ENCODE data around the gene ARF1.
A peak's percentile ranks its signal among the peaks of the same experiment; 100 is the strongest.

ARF1 gene

GRCh38 chr1:228125185-228125584 is 42.7 kb downstream of the ARF1 start:
- H3K27me3 ChIP-seq (ENCODE audit: insufficient read depth, low read length) = peaks cover 14% of the 10 kb centered on the region; the same call in 1 of the 2 replicates
- H3K27ac ChIP-seq (ENCODE audit: low read depth, low read length) = no peak overlapping the region
- H3K4me3 ChIP-seq (ENCODE audit: low read depth, low read length) = no peak overlapping the region
- no peaks in the 10 kb centered on the region for H3K36me3 ChIP-seq (ENCODE audit: insufficient read depth, low read length)
- H3K79me2 ChIP-seq (ENCODE audit: control insufficient read depth, insufficient read depth, low read length, unreplicated experiment) = no peaks in the 10 kb centered on the region
- no peak overlapping the region for H2AFZ ChIP-seq (ENCODE audit: low read length, unreplicated experiment)
- no peaks in the 10 kb centered on the region for H3K4me1 ChIP-seq (ENCODE audit: control insufficient read depth, insufficient read depth, low read length, unreplicated experiment)

GRCh38 chr1:228131766-228132165 is 49.3 kb downstream of the ARF1 start:
- Histone ChIP-seq H3K27ac (ENCODE audit: low read depth, low read length) (no peak overlapping the region), H3K4me3 (ENCODE audit: low read depth, low read length) (no peak overlapping the region), H2AFZ (ENCODE audit: low read length, unreplicated experiment) (no peak overlapping the region), H3K36me3 (ENCODE audit: insufficient read depth, low read length) (no peaks in the 10 kb centered on the region), H3K27me3 (ENCODE audit: insufficient read depth, low read length) (peaks cover 34% of the 10 kb centered on the region), H3K79me2 (ENCODE audit: control insufficient read depth, insufficient read depth, low read length, unreplicated experiment) (no peaks in the 10 kb centered on the region), H3K4me1 (ENCODE audit: control insufficient read depth, insufficient read depth, low read length, unreplicated experiment) (no peaks in the 10 kb centered on the region)

GRCh38 chr1:228134591-228134990 is 52.1 kb downstream of the ARF1 start:
- no peak overlapping the region for H2AFZ ChIP-seq (ENCODE audit: low read length, unreplicated experiment)
- no peaks in the 10 kb centered on the region for H3K36me3 ChIP-seq (ENCODE audit: insufficient read depth, low read length)
- H3K27me3 ChIP-seq (ENCODE audit: insufficient read depth, low read length) = peaks cover 42% of the 10 kb centered on the region
- H3K4me3 ChIP-seq (ENCODE audit: low read depth, low read length) = no peak overlapping the region
- no peaks in the 10 kb centered on the region for H3K79me2 ChIP-seq (ENCODE audit: control insufficient read depth, insufficient read depth, low read length, unreplicated experiment)
- no peak overlapping the region for H3K27ac ChIP-seq (ENCODE audit: low read depth, low read length)
- no peaks in the 10 kb centered on the region for H3K4me1 ChIP-seq (ENCODE audit: control insufficient read depth, insufficient read depth, low read length, unreplicated experiment)

- no peak overlapping the region for H3K27ac ChIP-seq (ENCODE audit: low read depth, low read length)
- no peak overlapping the region for H2AFZ ChIP-seq (ENCODE audit: low read length, unreplicated experiment)
- peaks cover 1% of the 10 kb centered on the region for H3K4me1 ChIP-seq (ENCODE audit: control insufficient read depth, insufficient read depth, low read length, unreplicated experiment)
- H3K4me3 ChIP-seq (ENCODE audit: low read depth, low read length) = no peak overlapping the region
- peaks cover 42% of the 10 kb centered on the region for H3K27me3 ChIP-seq (ENCODE audit: insufficient read depth, low read length)
- H3K36me3 ChIP-seq (ENCODE audit: insufficient read depth, low read length) = no peaks in the 10 kb centered on the region
- H3K79me2 ChIP-seq (ENCODE audit: control insufficient read depth, insufficient read depth, low read length, unreplicated experiment) = peaks cover 16% of the 10 kb centered on the region
Observed at GRCh38 chr1:228136901-228137300, 54.4 kb downstream of the ARF1 start.

GRCh38 chr1:228139406-228139930 is 57.0 kb downstream of the ARF1 start:
- Histone ChIP-seq H3K79me2 (ENCODE audit: control insufficient read depth, insufficient read depth, low read length, unreplicated experiment) (peaks cover 42% of the 10 kb centered on the region), H3K27me3 (ENCODE audit: insufficient read depth, low read length) (peaks cover 32% of the 10 kb centered on the region), H3K27ac (ENCODE audit: low read depth, low read length) (peak overlapping the region; percentile 67), H3K4me1 (ENCODE audit: control insufficient read depth, insufficient read depth, low read length, unreplicated experiment) (peaks cover 19% of the 10 kb centered on the region), H3K4me3 (ENCODE audit: low read depth, low read length) (peak overlapping the region; percentile 86), H2AFZ (ENCODE audit: low read length, unreplicated experiment) (peak overlapping the region; percentile 47), H3K36me3 (ENCODE audit: insufficient read depth, low read length) (no peaks in the 10 kb centered on the region)

GRCh38 chr1:228139931-228140723 is 57.6 kb downstream of the ARF1 start, which contains the start of gene GUK1:
Gene GUK1 (plus strand): TSS chr1:228140279. CDS start chr1:228140303, 24 bp downstream.
- H3K27ac ChIP-seq (ENCODE audit: low read depth, low read length) = peak within 1 kb of the TSS; percentile 91
- peaks cover 19% of the 10 kb centered on the region for H3K4me1 ChIP-seq (ENCODE audit: control insufficient read depth, insufficient read depth, low read length, unreplicated experiment)
- peaks cover 25% of the 10 kb centered on the region for H3K27me3 ChIP-seq (ENCODE audit: insufficient read depth, low read length)
- peak within 1 kb of the TSS; percentile 47 for H2AFZ ChIP-seq (ENCODE audit: low read length, unreplicated experiment)
- H3K79me2 ChIP-seq (ENCODE audit: control insufficient read depth, insufficient read depth, low read length, unreplicated experiment) = peaks cover 48% of the 10 kb centered on the region
- H3K4me3 ChIP-seq (ENCODE audit: low read depth, low read length) = peak within 1 kb of the TSS; percentile 86
- H3K36me3 ChIP-seq (ENCODE audit: insufficient read depth, low read length) = no peaks in the 10 kb centered on the region

- Histone ChIP-seq H3K4me1 (ENCODE audit: control insufficient read depth, insufficient read depth, low read length, unreplicated experiment) (peaks cover 19% of the 10 kb centered on the region), H3K79me2 (ENCODE audit: control insufficient read depth, insufficient read depth, low read length, unreplicated experiment) (peaks cover 55% of the 10 kb centered on the region), H3K27me3 (ENCODE audit: insufficient read depth, low read length) (peaks cover 19% of the 10 kb centered on the region), H3K36me3 (ENCODE audit: insufficient read depth, low read length) (no peaks in the 10 kb centered on the region), H3K27ac (ENCODE audit: low read depth, low read length) (peak overlapping the region; percentile 91), H2AFZ (ENCODE audit: low read length, unreplicated experiment) (no peak overlapping the region), H3K4me3 (ENCODE audit: low read depth, low read length) (peak overlapping the region; percentile 86)
Observed at GRCh38 chr1:228140724-228141225, 58.3 kb downstream of the ARF1 start.

- Histone ChIP-seq H2AFZ (ENCODE audit: low read length, unreplicated experiment) (no peak overlapping the region), H3K4me3 (ENCODE audit: low read depth, low read length) (peak overlapping the region; percentile 86), H3K79me2 (ENCODE audit: control insufficient read depth, insufficient read depth, low read length, unreplicated experiment) (peaks cover 61% of the 10 kb centered on the region), H3K27ac (ENCODE audit: low read depth, low read length) (peak overlapping the region; percentile 91), H3K27me3 (ENCODE audit: insufficient read depth, low read length) (peaks cover 12% of the 10 kb centered on the region), H3K4me1 (ENCODE audit: control insufficient read depth, insufficient read depth, low read length, unreplicated experiment) (peaks cover 19% of the 10 kb centered on the region), H3K36me3 (ENCODE audit: insufficient read depth, low read length) (no peaks in the 10 kb centered on the region)
Observed at GRCh38 chr1:228141226-228142044, 58.9 kb downstream of the ARF1 start.

- Histone ChIP-seq H2AFZ (ENCODE audit: low read length, unreplicated experiment) (no peak overlapping the region), H3K27me3 (ENCODE audit: insufficient read depth, low read length) (peaks cover 4% of the 10 kb centered on the region; the same call in 1 of the 2 replicates), H3K36me3 (ENCODE audit: insufficient read depth, low read length) (no peaks in the 10 kb centered on the region), H3K4me1 (ENCODE audit: control insufficient read depth, insufficient read depth, low read length, unreplicated experiment) (peaks cover 19% of the 10 kb centered on the region), H3K4me3 (ENCODE audit: low read depth, low read length) (peak overlapping the region; percentile 86), H3K79me2 (ENCODE audit: control insufficient read depth, insufficient read depth, low read length, unreplicated experiment) (peaks cover 69% of the 10 kb centered on the region), H3K27ac (ENCODE audit: low read depth, low read length) (peak overlapping the region; percentile 91)
Observed at GRCh38 chr1:228142155-228142691, 59.7 kb downstream of the ARF1 start.

GRCh38 chr1:228142701-228143136 is 60.2 kb downstream of the ARF1 start:
- H3K27ac ChIP-seq (ENCODE audit: low read depth, low read length) = no peak overlapping the region
- peaks cover 19% of the 10 kb centered on the region for H3K4me1 ChIP-seq (ENCODE audit: control insufficient read depth, insufficient read depth, low read length, unreplicated experiment)
- H3K27me3 ChIP-seq (ENCODE audit: insufficient read depth, low read length) = 0 out of 2 replicates have a peak, but pooled peaks cover under 1% of the 10 kb centered on the region
- H3K36me3 ChIP-seq (ENCODE audit: insufficient read depth, low read length) = no peaks in the 10 kb centered on the region
- no peak overlapping the region for H2AFZ ChIP-seq (ENCODE audit: low read length, unreplicated experiment)
- peaks cover 74% of the 10 kb centered on the region for H3K79me2 ChIP-seq (ENCODE audit: control insufficient read depth, insufficient read depth, low read length, unreplicated experiment)
- H3K4me3 ChIP-seq (ENCODE audit: low read depth, low read length) = peak overlapping the region; percentile 86
